Measurements from ENCODE around the gene MTMR12. TPM values are rescaled to one million over a fixed set of nuclear protein-coding genes. Genes with fewer than 3 reads are reported as not detected.

MTMR12 gene
- total RNA-seq, 1 experiment from 2014 or later = 42.7 TPM

DNA sequence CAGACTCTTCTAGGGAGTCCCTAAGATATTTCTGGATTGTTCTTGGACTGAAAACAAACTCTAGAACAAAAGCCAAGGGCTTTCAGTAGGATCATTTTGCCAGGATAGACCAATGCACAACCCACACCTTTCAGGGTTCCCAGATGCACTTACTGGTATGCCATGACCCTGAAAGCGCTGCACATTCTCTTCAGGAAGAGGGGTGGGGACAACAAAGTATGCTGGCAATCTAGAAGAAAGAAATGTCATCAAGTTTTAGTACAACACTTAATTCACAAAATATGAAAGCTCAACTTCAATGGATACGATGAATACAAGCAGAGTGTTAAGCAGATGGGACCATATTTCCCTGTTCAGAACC, 57.2 kb downstream of the MTMR12 start:
- peaks cover 12% of the 10 kb centered on the region for H3K9me3 Mint-ChIP-seq
- H3K27ac Mint-ChIP-seq = no peak overlapping the region
- peaks cover 76% of the 10 kb centered on the region for H3K36me3 Mint-ChIP-seq
- peaks cover 10% of the 10 kb centered on the region for H3K4me1 Mint-ChIP-seq
- no peak for TF ChIP-seq ELF4 (CRISPR knock-in tag; IDR thresholded peaks at IDR 0.05; ENCODE audit: low read depth)
- no peak for TF ChIP-seq GTF2I (CRISPR knock-in tag; conservative IDR thresholded peaks at IDR 0.05)
- TF ChIP-seq GABPB1 (CRISPR knock-in tag; IDR thresholded peaks at IDR 0.05) = no peak
- no peak for TF ChIP-seq JAZF1 (CRISPR knock-in tag; IDR thresholded peaks at IDR 0.05)
- TF ChIP-seq MLX (CRISPR knock-in tag; IDR thresholded peaks at IDR 0.05) = no peak
- TF ChIP-seq NFATC4 (CRISPR knock-in tag; IDR thresholded peaks at IDR 0.05) = no peak
- no peak for TF ChIP-seq PRDM15 (CRISPR knock-in tag; IDR thresholded peaks at IDR 0.05)
- no peak for TF ChIP-seq AFF4 (CRISPR knock-in tag; IDR thresholded peaks at IDR 0.05; ENCODE audit: borderline replicate concordance)
- no peak for TF ChIP-seq ZNF416 (CRISPR knock-in tag; IDR thresholded peaks at IDR 0.05)
- H3K4me3 Mint-ChIP-seq = no peak overlapping the region
- ATAC-seq (no peak), DNase-seq (ENCODE audit: low spot score) (no peak)
- H3K27me3 Mint-ChIP-seq (ENCODE audit: low read depth) = no peaks in the 10 kb centered on the region
- CTCF ChIA-PET = no interaction called here
- POLR2A ChIA-PET = no interaction called here

- Mint-ChIP-seq H3K36me3 (peaks cover 72% of the 10 kb centered on the region), H3K27ac (no peak overlapping the region), H3K9me3 (peaks cover 12% of the 10 kb centered on the region), H3K4me1 (peaks cover 10% of the 10 kb centered on the region), H3K4me3 (no peak overlapping the region), H3K27me3 (ENCODE audit: low read depth) (no peaks in the 10 kb centered on the region)
- DNase-seq (ENCODE audit: low spot score) (no peak), ATAC-seq (no peak)
- ChIA-PET POLR2A (no interaction called here), CTCF (no interaction called here)
- TF ChIP-seq, protein P1, sequence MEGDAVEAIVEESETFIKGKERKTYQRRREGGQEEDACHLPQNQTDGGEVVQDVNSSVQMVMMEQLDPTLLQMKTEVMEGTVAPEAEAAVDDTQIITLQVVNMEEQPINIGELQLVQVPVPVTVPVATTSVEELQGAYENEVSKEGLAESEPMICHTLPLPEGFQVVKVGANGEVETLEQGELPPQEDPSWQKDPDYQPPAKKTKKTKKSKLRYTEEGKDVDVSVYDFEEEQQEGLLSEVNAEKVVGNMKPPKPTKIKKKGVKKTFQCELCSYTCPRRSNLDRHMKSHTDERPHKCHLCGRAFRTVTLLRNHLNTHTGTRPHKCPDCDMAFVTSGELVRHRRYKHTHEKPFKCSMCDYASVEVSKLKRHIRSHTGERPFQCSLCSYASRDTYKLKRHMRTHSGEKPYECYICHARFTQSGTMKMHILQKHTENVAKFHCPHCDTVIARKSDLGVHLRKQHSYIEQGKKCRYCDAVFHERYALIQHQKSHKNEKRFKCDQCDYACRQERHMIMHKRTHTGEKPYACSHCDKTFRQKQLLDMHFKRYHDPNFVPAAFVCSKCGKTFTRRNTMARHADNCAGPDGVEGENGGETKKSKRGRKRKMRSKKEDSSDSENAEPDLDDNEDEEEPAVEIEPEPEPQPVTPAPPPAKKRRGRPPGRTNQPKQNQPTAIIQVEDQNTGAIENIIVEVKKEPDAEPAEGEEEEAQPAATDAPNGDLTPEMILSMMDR (IDR thresholded peaks at IDR 0.05) = no peak
- TF ChIP-seq ZNF671 (CRISPR knock-in tag; IDR thresholded peaks at IDR 0.05) = no peak
- no peak for TF ChIP-seq ZNF416 (CRISPR knock-in tag; IDR thresholded peaks at IDR 0.05)
- no peak for TF ChIP-seq FOXP1 (CRISPR knock-in tag; IDR thresholded peaks at IDR 0.05; ENCODE audit: borderline replicate concordance)
- no peak for TF ChIP-seq JUN (CRISPR knock-in tag; IDR thresholded peaks at IDR 0.05)
- TF ChIP-seq, protein P2, sequence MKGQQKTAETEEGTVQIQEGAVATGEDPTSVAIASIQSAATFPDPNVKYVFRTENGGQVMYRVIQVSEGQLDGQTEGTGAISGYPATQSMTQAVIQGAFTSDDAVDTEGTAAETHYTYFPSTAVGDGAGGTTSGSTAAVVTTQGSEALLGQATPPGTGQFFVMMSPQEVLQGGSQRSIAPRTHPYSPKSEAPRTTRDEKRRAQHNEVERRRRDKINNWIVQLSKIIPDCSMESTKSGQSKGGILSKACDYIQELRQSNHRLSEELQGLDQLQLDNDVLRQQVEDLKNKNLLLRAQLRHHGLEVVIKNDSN (CRISPR knock-in tag; IDR thresholded peaks at IDR 0.05) = no peak
- TF ChIP-seq TEAD1 (CRISPR knock-in tag; IDR thresholded peaks at IDR 0.05) = no peak
- TF ChIP-seq ZBTB21 (CRISPR knock-in tag; IDR thresholded peaks at IDR 0.05; ENCODE audit: borderline replicate concordance) = no peak
- TF ChIP-seq USF2 (CRISPR knock-in tag; IDR thresholded peaks at IDR 0.05) = no peak
- TF ChIP-seq, protein P3, sequence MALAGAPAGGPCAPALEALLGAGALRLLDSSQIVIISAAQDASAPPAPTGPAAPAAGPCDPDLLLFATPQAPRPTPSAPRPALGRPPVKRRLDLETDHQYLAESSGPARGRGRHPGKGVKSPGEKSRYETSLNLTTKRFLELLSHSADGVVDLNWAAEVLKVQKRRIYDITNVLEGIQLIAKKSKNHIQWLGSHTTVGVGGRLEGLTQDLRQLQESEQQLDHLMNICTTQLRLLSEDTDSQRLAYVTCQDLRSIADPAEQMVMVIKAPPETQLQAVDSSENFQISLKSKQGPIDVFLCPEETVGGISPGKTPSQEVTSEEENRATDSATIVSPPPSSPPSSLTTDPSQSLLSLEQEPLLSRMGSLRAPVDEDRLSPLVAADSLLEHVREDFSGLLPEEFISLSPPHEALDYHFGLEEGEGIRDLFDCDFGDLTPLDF (CRISPR knock-in tag; IDR thresholded peaks at IDR 0.05) = no peak
- no peak for TF ChIP-seq PRDM15 (CRISPR knock-in tag; IDR thresholded peaks at IDR 0.05)
Observed at GRCh38 chr5:32254881-32255539, 57.7 kb downstream of the MTMR12 start.

Data from WTC11 (cell line).